Neural progenitor cell (in vitro differentiated cells): ENCODE results near the gene RAVER2. TPM values are rescaled to one million over a fixed set of nuclear protein-coding genes. Genes with fewer than 3 reads are reported as not detected.

ENCODE experiments used
- DNase-seq: peaks from one replicate; pipeline ENCODE4 v3.0.0-alpha.2; 2016; ENCODE audit warnings: low spot score
- H2AFZ ChIP-seq: fragments of 200-600 bp; sonication (generic); replicated peaks from 2 replicates; pipeline ENCODE4 v1.6.1; 2016; ENCODE audit warnings: antibody characterized with exemption
- H3F3A ChIP-seq: fragments of 200-600 bp; sonication (generic); 2 replicates; pipeline ENCODE4 v1.6.1; 2016; ENCODE audit warnings: antibody characterized with exemption, low read depth
- H3K27ac ChIP-seq: fragments of 200-600 bp; sonication (generic); 2 replicates; pipeline ENCODE4 v1.5.1; 2016; ENCODE audit warnings: mild to moderate bottlenecking
- H3K27me3 ChIP-seq: fragments of 200-600 bp; sonication (generic); 2 replicates; pipeline ENCODE4 v1.6.1; 2016; ENCODE audit warnings: mild to moderate bottlenecking, moderate library complexity
- H3K36me3 ChIP-seq: fragments of 200-600 bp; sonication (generic); 2 replicates; pipeline ENCODE4 v1.5.1; 2016
- H3K4me1 ChIP-seq: fragments of 200-600 bp; sonication (generic); 2 replicates; pipeline ENCODE4 v1.6.1; 2016; ENCODE audit warnings: mixed run types
- H3K4me2 ChIP-seq: fragments of 200-600 bp; sonication (generic); 2 replicates; pipeline ENCODE4 v1.6.1; 2016
- H3K4me3 ChIP-seq: fragments of 200-600 bp; sonication (generic); 2 replicates; pipeline ENCODE4 v1.5.1; 2016
- H3K79me2 ChIP-seq: fragments of 200-600 bp; sonication (generic); 2 replicates; pipeline ENCODE4 v1.6.1; 2016; ENCODE audit warnings: low read depth
- H3K9ac ChIP-seq: fragments of 200-600 bp; sonication (generic); 2 replicates; pipeline ENCODE4 v1.6.1; 2016
- H3K9me3 ChIP-seq: fragments of 200-600 bp; sonication (generic); 2 replicates; pipeline ENCODE4 v1.5.1; 2016; ENCODE audit warnings: low read depth
- H4K20me1 ChIP-seq: fragments of 200-600 bp; sonication (generic); 2 replicates; pipeline ENCODE4 v1.6.1; 2016; ENCODE audit warnings: low read depth
- H3K27ac Mint-ChIP-seq: 3 replicates; pipeline ENCODE4 v1.8.0; 2021; ENCODE audit warnings: mixed read lengths
- H3K27me3 Mint-ChIP-seq: 2 replicates; pipeline ENCODE4 v1.8.0; 2022; ENCODE audit warnings: low read depth, mild to moderate bottlenecking, inconsistent platforms, moderate library complexity, mixed read lengths; ENCODE audit not compliant: insufficient read depth
- H3K36me3 Mint-ChIP-seq: 3 replicates; pipeline ENCODE4 v1.8.0; 2021; ENCODE audit warnings: mixed read lengths
- H3K4me1 Mint-ChIP-seq: 3 replicates; pipeline ENCODE4 v1.8.0; 2021; ENCODE audit warnings: mixed read lengths
- H3K4me3 Mint-ChIP-seq: 3 replicates; pipeline ENCODE4 v1.8.0; 2021; ENCODE audit warnings: mild to moderate bottlenecking, moderate library complexity, mixed read lengths
- H3K9me3 Mint-ChIP-seq: 3 replicates; pipeline ENCODE4 v1.8.0; 2020; ENCODE audit warnings: mixed read lengths
- EZH2 ChIP-seq: fragments of 200-600 bp; sonication (generic); IDR thresholded peaks from 2 replicates; pipeline ENCODE4 v1.6.1; 2017; ENCODE audit warnings: antibody characterized with exemption, mild to moderate bottlenecking, moderate library complexity
- EZH2phosphoT487 ChIP-seq: fragments of 200-600 bp; sonication (generic); IDR thresholded peaks from 2 replicates; pipeline ENCODE4 v1.6.1; 2017; ENCODE audit warnings: antibody characterized with exemption
- total RNA-seq: library from RNA; depleted of rRNA; stranded (reverse); fragments of >200 nt; gene quantifications from 2 replicates; pipeline ENCODE4 v1.2.3, GENCODE V29; 2015; ENCODE audit warnings: low replicate concordance
- TF ChIP-seq, protein P1 (sequence below): fragments of 200-600 bp; sonication (generic); IDR thresholded peaks from 2 replicates; pipeline ENCODE4 v1.5.1; 2017; ENCODE audit warnings: antibody characterized with exemption, mild to moderate bottlenecking

RAVER2 gene
- total RNA-seq, 1 donor from 2014 or later: 37.2 TPM

DNA sequence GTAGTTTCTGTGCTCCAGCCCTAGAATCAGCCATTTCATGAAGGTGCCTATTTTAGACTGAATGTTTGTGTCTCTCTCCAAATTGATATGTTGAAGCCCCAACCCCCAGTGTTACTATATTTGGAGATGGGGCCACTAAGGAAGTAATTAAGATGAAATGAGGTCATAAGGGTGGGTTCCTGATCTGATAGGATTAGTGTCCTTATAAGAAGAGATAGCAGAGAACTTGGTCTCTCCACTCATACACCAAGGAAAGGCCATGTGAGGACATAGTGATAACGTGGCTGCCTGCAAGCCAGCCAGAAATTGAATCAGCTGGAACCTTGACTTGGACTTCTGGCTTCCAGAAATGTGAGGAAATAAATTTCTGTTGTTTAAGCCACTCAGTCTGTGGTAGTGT is 12.3 kb downstream of the RAVER2 start:
- Histone ChIP-seq H3K27me3 (no peaks in the 10 kb centered on the region), H3K27ac (no peak overlapping the region), H3F3A (no peaks in the 10 kb centered on the region), H2AFZ (no peak overlapping the region), H3K9ac (no peak overlapping the region), H3K36me3 (no peaks in the 10 kb centered on the region), H3K9me3 (no peaks in the 10 kb centered on the region), H3K79me2 (peaks cover 45% of the 10 kb centered on the region), H3K4me3 (no peak overlapping the region), H3K4me1 (peaks cover 5% of the 10 kb centered on the region), H3K4me2 (no peak overlapping the region), H4K20me1 (no peaks in the 10 kb centered on the region)
- H3K4me3 Mint-ChIP-seq: no peak overlapping the region
- H3K4me1 Mint-ChIP-seq: peaks cover 3% of the 10 kb centered on the region
- no peak for DNase-seq
- H3K27me3 Mint-ChIP-seq: no peaks in the 10 kb centered on the region
- TF ChIP-seq EZH2: no peak
- no peak for TF ChIP-seq EZH2phosphoT487
- TF ChIP-seq, protein P1, sequence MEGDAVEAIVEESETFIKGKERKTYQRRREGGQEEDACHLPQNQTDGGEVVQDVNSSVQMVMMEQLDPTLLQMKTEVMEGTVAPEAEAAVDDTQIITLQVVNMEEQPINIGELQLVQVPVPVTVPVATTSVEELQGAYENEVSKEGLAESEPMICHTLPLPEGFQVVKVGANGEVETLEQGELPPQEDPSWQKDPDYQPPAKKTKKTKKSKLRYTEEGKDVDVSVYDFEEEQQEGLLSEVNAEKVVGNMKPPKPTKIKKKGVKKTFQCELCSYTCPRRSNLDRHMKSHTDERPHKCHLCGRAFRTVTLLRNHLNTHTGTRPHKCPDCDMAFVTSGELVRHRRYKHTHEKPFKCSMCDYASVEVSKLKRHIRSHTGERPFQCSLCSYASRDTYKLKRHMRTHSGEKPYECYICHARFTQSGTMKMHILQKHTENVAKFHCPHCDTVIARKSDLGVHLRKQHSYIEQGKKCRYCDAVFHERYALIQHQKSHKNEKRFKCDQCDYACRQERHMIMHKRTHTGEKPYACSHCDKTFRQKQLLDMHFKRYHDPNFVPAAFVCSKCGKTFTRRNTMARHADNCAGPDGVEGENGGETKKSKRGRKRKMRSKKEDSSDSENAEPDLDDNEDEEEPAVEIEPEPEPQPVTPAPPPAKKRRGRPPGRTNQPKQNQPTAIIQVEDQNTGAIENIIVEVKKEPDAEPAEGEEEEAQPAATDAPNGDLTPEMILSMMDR: no peak
- peaks cover 5% of the 10 kb centered on the region for H3K9me3 Mint-ChIP-seq
- H3K36me3 Mint-ChIP-seq: peaks cover 13% of the 10 kb centered on the region
- H3K27ac Mint-ChIP-seq: no peak overlapping the region

DNA sequence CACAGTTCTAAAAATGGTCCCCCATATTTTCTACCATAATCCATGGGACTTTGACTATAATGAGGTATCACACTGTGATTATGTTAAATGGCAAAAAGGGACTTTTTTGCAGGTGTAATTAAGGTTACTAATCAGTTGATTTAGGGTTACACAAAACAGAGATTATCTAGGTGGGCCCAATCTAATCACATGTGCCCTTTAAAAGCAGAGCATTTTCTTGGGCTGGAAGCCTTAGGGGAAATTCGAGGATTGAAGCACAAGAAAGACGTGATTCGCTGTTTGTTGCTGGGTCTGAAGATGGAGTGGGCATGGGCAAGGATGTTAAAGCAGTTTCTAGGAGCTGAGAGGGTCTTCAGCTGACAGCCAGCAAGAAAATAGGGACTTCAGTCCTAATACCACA is 13.4 kb downstream of the RAVER2 start:
- H3K4me2 ChIP-seq: no peak overlapping the region
- no peaks in the 10 kb centered on the region for H3F3A ChIP-seq
- no peaks in the 10 kb centered on the region for H3K36me3 ChIP-seq
- no peak for DNase-seq
- H4K20me1 ChIP-seq: no peaks in the 10 kb centered on the region
- H3K79me2 ChIP-seq: peaks cover 39% of the 10 kb centered on the region
- no peak overlapping the region for H3K4me3 ChIP-seq
- Mint-ChIP-seq H3K4me3 (no peak overlapping the region), H3K27me3 (no peaks in the 10 kb centered on the region), H3K36me3 (peaks cover 16% of the 10 kb centered on the region), H3K4me1 (peaks cover 3% of the 10 kb centered on the region), H3K9me3 (peaks cover 5% of the 10 kb centered on the region), H3K27ac (no peak overlapping the region)
- TF ChIP-seq EZH2 (no peak), EZH2phosphoT487 (no peak)
- TF ChIP-seq, protein P1: no peak
- H3K27me3 ChIP-seq: no peaks in the 10 kb centered on the region
- no peak overlapping the region for H2AFZ ChIP-seq
- H3K4me1 ChIP-seq: peaks cover 5% of the 10 kb centered on the region
- H3K9ac ChIP-seq: no peak overlapping the region
- no peaks in the 10 kb centered on the region for H3K9me3 ChIP-seq
- no peak overlapping the region for H3K27ac ChIP-seq

DNA sequence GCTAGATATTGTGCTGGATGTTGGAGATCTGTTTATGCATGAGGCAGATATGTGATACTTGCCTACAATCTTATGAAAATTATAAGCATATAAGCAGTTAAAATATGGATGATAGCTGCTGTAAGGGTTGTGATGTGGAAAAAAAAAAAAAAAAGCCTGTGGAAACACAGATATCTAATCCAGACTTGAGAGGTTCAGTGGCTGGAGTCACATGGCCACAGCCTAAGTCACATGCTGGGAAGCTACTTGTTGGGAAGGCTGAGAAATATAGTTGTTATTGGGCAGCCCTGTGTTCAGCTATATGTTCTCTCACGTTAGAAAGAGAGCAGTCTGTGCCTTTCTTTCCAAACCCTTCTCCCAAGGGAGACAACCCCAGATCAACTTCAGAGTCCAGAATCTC is 15.1 kb downstream of the RAVER2 start:
- DNase-seq: no peak
- H3K9me3 ChIP-seq: no peaks in the 10 kb centered on the region
- Mint-ChIP-seq H3K4me3 (no peak overlapping the region), H3K27ac (no peak overlapping the region), H3K4me1 (peaks cover 3% of the 10 kb centered on the region), H3K9me3 (peaks cover 5% of the 10 kb centered on the region), H3K36me3 (peaks cover 16% of the 10 kb centered on the region), H3K27me3 (no peaks in the 10 kb centered on the region)
- TF ChIP-seq EZH2 (no peak), EZH2phosphoT487 (no peak)
- TF ChIP-seq, protein P1: no peak
- no peaks in the 10 kb centered on the region for H3K27me3 ChIP-seq
- no peaks in the 10 kb centered on the region for H3K36me3 ChIP-seq
- no peak overlapping the region for H2AFZ ChIP-seq
- H3K9ac ChIP-seq: no peak overlapping the region
- H3F3A ChIP-seq: no peaks in the 10 kb centered on the region
- H4K20me1 ChIP-seq: no peaks in the 10 kb centered on the region
- H3K79me2 ChIP-seq: peaks cover 34% of the 10 kb centered on the region
- H3K4me2 ChIP-seq: no peak overlapping the region
- H3K4me3 ChIP-seq: no peak overlapping the region
- H3K4me1 ChIP-seq: peaks cover 4% of the 10 kb centered on the region
- no peak overlapping the region for H3K27ac ChIP-seq

DNA sequence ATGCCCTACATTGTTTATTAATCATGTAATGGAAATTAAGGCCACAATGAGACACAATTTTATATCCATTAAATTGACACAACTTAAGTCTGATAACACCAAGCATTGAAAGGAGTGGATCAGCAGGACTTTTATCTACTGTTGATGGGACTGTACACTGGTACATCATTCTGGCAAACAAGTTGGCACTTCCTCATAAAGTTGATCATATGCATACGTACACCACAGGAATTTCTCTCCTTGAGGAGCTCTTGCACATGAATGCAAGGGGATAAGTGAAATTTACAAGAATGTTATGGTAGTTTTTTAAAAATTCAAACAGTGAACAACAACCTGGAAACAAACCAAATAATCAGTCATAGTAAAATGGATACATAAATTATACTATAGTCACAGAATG is 20.1 kb downstream of the RAVER2 start:
- H3K4me1 ChIP-seq: no peaks in the 10 kb centered on the region
- H3K4me2 ChIP-seq: no peak overlapping the region
- H3K27ac ChIP-seq: no peak overlapping the region
- H3K9ac ChIP-seq: no peak overlapping the region
- no peak overlapping the region for H3K27ac Mint-ChIP-seq
- no peaks in the 10 kb centered on the region for H3K4me1 Mint-ChIP-seq
- no peaks in the 10 kb centered on the region for H3K27me3 ChIP-seq
- H3K36me3 Mint-ChIP-seq: peaks cover 17% of the 10 kb centered on the region
- no peaks in the 10 kb centered on the region for H3F3A ChIP-seq
- no peaks in the 10 kb centered on the region for H3K36me3 ChIP-seq
- H4K20me1 ChIP-seq: no peaks in the 10 kb centered on the region
- peaks cover 8% of the 10 kb centered on the region for H3K79me2 ChIP-seq
- H3K4me3 Mint-ChIP-seq: no peak overlapping the region
- no peak for DNase-seq
- no peak overlapping the region for H3K4me3 ChIP-seq
- H3K27me3 Mint-ChIP-seq: no peaks in the 10 kb centered on the region
- no peak overlapping the region for H2AFZ ChIP-seq
- H3K9me3 Mint-ChIP-seq: no peaks in the 10 kb centered on the region
- no peaks in the 10 kb centered on the region for H3K9me3 ChIP-seq
- TF ChIP-seq EZH2 (no peak), EZH2phosphoT487 (no peak)
- TF ChIP-seq, protein P1: no peak
